ENCODE results near the gene PPIL1.

- TF ChIP-seq EP300 (IDR thresholded peaks at IDR 0.05): no peak
- TF ChIP-seq CTCF (IDR thresholded peaks at IDR 0.05): no peak
- TF ChIP-seq POLR2A (IDR thresholded peaks at IDR 0.05): no peak
- TF ChIP-seq POLR2AphosphoS5 (IDR thresholded peaks at IDR 0.05): no peak
These were observed 57.3 kb downstream of the PPIL1 start for GRCh38 chr6:36817176-36817817.

All from stomach (tissue), 4 donors.